ENCODE measurements around the gene ENTPD2. TPM values are rescaled to one million over a fixed set of nuclear protein-coding genes. Genes with fewer than 3 reads are reported as not detected.

Gene ENTPD2
- total RNA-seq, 3 donors from 2014 or later (not counting 1 experiment from before 2014, with no cell fraction given): not detected

DNA sequence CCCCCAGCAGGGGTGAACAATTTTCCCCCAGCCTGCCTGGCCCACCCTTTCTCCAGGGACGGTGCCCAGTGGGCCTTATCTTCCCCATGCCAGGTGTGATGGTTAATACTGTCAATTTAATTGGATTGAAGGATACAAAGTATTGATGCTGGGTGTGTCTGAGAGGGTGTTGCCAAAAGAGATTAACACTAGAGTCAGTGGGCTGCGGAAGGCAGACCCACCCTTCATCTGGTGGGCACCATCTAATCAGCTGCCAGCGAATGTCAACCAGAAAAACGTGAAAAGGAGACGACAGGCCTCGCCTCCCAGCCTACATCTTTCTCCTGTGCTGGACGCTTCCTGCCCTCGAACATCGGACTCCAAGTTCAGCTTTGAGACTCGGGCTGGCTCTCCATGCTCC is 16.4 kb downstream of the ENTPD2 start:
- no peaks in the 10 kb centered on the region for H3K36me3 ChIP-seq (ENCODE audit: control insufficient read depth, insufficient read depth, low read length)
- Mint-ChIP-seq H3K27me3 (ENCODE audit: low read depth in 2 of 2) (no peaks in the 10 kb centered on the region), H3K4me1 (peaks cover 19 to 26% of the 10 kb centered on the region in 2 donors), H3K36me3 (no peaks in the 10 kb centered on the region), H3K27ac (no peak overlapping the region), H3K9me3 (no peaks in the 10 kb centered on the region), H3K4me3 (no peak overlapping the region)
- DNase-seq (no peak), ATAC-seq (no peak)
- peaks cover 33% of the 10 kb centered on the region for H3K4me1 ChIP-seq (ENCODE audit: control insufficient read depth, insufficient read depth, low read length)
- 94% methylated on average over 10 of the region's 10 CpGs for WGBS (ENCODE audit: insufficient coverage)
- H3K27me3 ChIP-seq (ENCODE audit: control insufficient read depth, insufficient read depth, low read length): peaks cover 3% of the 10 kb centered on the region
- H3K4me3 ChIP-seq (ENCODE audit: low read length): no peak overlapping the region
- TF ChIP-seq, protein P1, sequence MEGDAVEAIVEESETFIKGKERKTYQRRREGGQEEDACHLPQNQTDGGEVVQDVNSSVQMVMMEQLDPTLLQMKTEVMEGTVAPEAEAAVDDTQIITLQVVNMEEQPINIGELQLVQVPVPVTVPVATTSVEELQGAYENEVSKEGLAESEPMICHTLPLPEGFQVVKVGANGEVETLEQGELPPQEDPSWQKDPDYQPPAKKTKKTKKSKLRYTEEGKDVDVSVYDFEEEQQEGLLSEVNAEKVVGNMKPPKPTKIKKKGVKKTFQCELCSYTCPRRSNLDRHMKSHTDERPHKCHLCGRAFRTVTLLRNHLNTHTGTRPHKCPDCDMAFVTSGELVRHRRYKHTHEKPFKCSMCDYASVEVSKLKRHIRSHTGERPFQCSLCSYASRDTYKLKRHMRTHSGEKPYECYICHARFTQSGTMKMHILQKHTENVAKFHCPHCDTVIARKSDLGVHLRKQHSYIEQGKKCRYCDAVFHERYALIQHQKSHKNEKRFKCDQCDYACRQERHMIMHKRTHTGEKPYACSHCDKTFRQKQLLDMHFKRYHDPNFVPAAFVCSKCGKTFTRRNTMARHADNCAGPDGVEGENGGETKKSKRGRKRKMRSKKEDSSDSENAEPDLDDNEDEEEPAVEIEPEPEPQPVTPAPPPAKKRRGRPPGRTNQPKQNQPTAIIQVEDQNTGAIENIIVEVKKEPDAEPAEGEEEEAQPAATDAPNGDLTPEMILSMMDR (IDR thresholded peaks at IDR 0.05): no peak
- no peak overlapping the region for H3K27ac ChIP-seq (ENCODE audit: low read length)
- no peaks in the 10 kb centered on the region for H3K9me3 ChIP-seq (ENCODE audit: control insufficient read depth, insufficient read depth, low read length)
- intact Hi-C loops (cut with micrococcal nuclease): no loop called here

DNA sequence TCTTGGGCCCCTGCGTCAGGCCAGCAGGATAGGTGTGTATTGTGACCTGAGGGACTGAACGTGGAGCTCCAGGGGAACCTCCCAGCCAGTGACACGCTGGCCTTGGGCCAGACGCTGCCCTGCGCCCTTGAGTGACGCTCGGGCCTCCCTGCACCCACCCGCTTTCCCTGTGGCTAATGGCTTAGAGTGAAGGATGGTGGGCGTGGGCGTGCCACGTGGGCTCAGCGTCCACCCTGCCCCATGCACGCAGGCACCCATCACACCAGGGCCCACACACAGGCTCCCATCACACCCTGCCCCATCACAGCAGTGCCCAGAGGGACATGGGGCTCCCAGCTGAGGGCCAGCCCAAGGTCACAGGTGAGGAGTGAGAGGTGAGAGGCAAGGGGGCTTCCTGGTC is 16.8 kb downstream of the ENTPD2 start:
- ATAC-seq: no peak
- no peak overlapping the region for H3K4me3 Mint-ChIP-seq
- Histone ChIP-seq H3K36me3 (ENCODE audit: control insufficient read depth, insufficient read depth, low read length) (no peaks in the 10 kb centered on the region), H3K27ac (ENCODE audit: low read length) (no peak overlapping the region), H3K27me3 (ENCODE audit: control insufficient read depth, insufficient read depth, low read length) (peaks cover 3% of the 10 kb centered on the region), H3K4me3 (ENCODE audit: low read length) (no peak overlapping the region), H3K4me1 (ENCODE audit: control insufficient read depth, insufficient read depth, low read length) (peaks cover 37% of the 10 kb centered on the region), H3K9me3 (ENCODE audit: control insufficient read depth, insufficient read depth, low read length) (no peaks in the 10 kb centered on the region)
- H3K36me3 Mint-ChIP-seq: no peaks in the 10 kb centered on the region
- H3K27me3 Mint-ChIP-seq (ENCODE audit: low read depth in 2 of 2): no peaks in the 10 kb centered on the region
- peaks cover 22 to 31% of the 10 kb centered on the region in 2 donors for H3K4me1 Mint-ChIP-seq
- intact Hi-C loops (cut with micrococcal nuclease): no loop called here
- no peak for DNase-seq
- no peak overlapping the region for H3K27ac Mint-ChIP-seq
- TF ChIP-seq, protein P1 (IDR thresholded peaks at IDR 0.05): no peak
- H3K9me3 Mint-ChIP-seq: no peaks in the 10 kb centered on the region
- WGBS (ENCODE audit: insufficient coverage): 86% methylated on average over 13 of the region's 13 CpGs

DNA sequence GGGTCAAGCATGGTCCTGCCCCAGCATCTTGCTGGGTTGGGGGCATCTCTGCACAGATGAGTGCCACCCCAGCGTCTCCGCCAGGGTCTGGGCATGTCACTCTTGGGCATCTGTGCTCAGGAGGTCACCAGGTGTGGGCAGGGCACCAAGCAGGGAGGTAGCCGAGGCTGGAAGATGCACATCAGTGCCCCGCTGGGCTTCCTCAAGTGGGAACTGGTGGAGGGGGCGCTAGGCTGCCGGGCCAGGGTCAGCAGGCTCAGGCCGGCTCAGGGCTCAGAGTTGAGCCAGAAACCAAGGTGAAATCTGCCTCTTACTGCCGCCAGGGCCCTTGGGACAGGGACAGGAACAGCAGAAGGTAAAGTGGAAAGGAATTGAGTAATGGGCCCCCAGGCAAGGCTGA is 17.9 kb downstream of the ENTPD2 start:
- no peaks in the 10 kb centered on the region for H3K36me3 ChIP-seq (ENCODE audit: control insufficient read depth, insufficient read depth, low read length)
- TF ChIP-seq, protein P1 (IDR thresholded peaks at IDR 0.05): no peak
- H3K27ac ChIP-seq (ENCODE audit: low read length): no peak overlapping the region
- Mint-ChIP-seq H3K27ac (no peak overlapping the region), H3K36me3 (no peaks in the 10 kb centered on the region), H3K27me3 (ENCODE audit: low read depth in 2 of 2) (no peaks in the 10 kb centered on the region), H3K9me3 (no peaks in the 10 kb centered on the region), H3K4me3 (no peak overlapping the region), H3K4me1 (peaks cover 24 to 38% of the 10 kb centered on the region in 2 donors)
- ATAC-seq (no peak), DNase-seq (no peak)
- H3K9me3 ChIP-seq (ENCODE audit: control insufficient read depth, insufficient read depth, low read length): no peaks in the 10 kb centered on the region
- peaks cover 48% of the 10 kb centered on the region for H3K4me1 ChIP-seq (ENCODE audit: control insufficient read depth, insufficient read depth, low read length)
- no peaks in the 10 kb centered on the region for H3K27me3 ChIP-seq (ENCODE audit: control insufficient read depth, insufficient read depth, low read length)
- whole genome bisulfite sequencing (ENCODE audit: insufficient coverage): 91% methylated on average over 8 of the region's 8 CpGs
- intact Hi-C loops (cut with micrococcal nuclease): loop anchor here (1.0 to 2.0 kb wide), 4 partner anchors 37 to 248 kb away; partner anchors contain the start of gene AJM1
- no peak overlapping the region for H3K4me3 ChIP-seq (ENCODE audit: low read length)

DNA sequence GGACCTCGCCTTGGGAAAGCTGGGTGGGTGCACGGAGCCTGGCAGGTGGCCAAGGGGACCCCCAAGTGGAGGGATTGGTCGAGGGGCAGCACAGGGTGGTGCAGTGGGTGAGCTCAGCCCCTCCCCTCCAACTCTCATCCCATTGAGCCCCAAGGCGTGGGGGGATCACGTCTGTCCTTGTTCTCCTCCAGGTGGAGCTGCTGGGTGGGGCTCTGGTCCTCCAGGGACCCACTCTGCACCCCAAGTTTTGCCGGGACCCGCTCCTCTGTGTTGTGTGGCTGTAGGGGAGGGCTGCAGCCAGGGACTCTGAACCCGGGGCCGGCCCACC is 18.4 kb downstream of the ENTPD2 start:
- Mint-ChIP-seq H3K27ac (peak overlapping the region; percentile 76 to 83), H3K4me1 (peaks cover 28 to 42% of the 10 kb centered on the region in 2 donors), H3K36me3 (no peaks in the 10 kb centered on the region), H3K9me3 (no peaks in the 10 kb centered on the region), H3K4me3 (peak overlapping the region; percentile 81), H3K27me3 (ENCODE audit: low read depth in 2 of 2) (no peaks in the 10 kb centered on the region)
- H3K36me3 ChIP-seq (ENCODE audit: control insufficient read depth, insufficient read depth, low read length): no peaks in the 10 kb centered on the region
- ATAC-seq (no peak), DNase-seq (no peak)
- peaks cover 53% of the 10 kb centered on the region for H3K4me1 ChIP-seq (ENCODE audit: control insufficient read depth, insufficient read depth, low read length)
- intact Hi-C loops (cut with micrococcal nuclease): loop anchor here (1.0 to 2.0 kb wide), 4 partner anchors 37 to 247 kb away; partner anchors contain the start of gene AJM1
- no peaks in the 10 kb centered on the region for H3K27me3 ChIP-seq (ENCODE audit: control insufficient read depth, insufficient read depth, low read length)
- WGBS (ENCODE audit: insufficient coverage): 39% methylated on average over 9 of the region's 9 CpGs
- no peaks in the 10 kb centered on the region for H3K9me3 ChIP-seq (ENCODE audit: control insufficient read depth, insufficient read depth, low read length)
- H3K4me3 ChIP-seq (ENCODE audit: low read length): no peak overlapping the region
- TF ChIP-seq, protein P1 (IDR thresholded peaks at IDR 0.05): peak; percentile 43
- no peak overlapping the region for H3K27ac ChIP-seq (ENCODE audit: low read length)
